Memory B cell (primary cell): ENCODE results near the gene GSTM1.
A peak's percentile ranks its signal among the peaks of the same experiment; 100 is the strongest.

ENCODE experiments used
- ATAC-seq: fragments of 150-1000 bp; cut with Tn5 transposase; 2 replicates; pipeline ENCODE4 v1.10.0; 2021; ENCODE audit warnings: low read depth, mild to moderate bottlenecking, moderate library complexity
- DNase-seq, 2 donors: peaks; one replicate each; pipeline ENCODE4 v3.0.0; 2022; ENCODE audit warnings: low spot score in 2 of 2
- H3K27ac Mint-ChIP-seq: one replicate; pipeline ENCODE4 v1.8.0; 2022; ENCODE audit warnings: mild to moderate bottlenecking, moderate library complexity, mixed read lengths
- H3K27me3 Mint-ChIP-seq: one replicate; pipeline ENCODE4 v1.8.0; 2022; ENCODE audit warnings: mixed read lengths
- H3K36me3 Mint-ChIP-seq: one replicate; pipeline ENCODE4 v1.8.0; 2022; ENCODE audit warnings: mild to moderate bottlenecking, mixed read lengths
- H3K4me1 Mint-ChIP-seq: one replicate; pipeline ENCODE4 v1.8.0; 2022; ENCODE audit warnings: mixed read lengths
- H3K4me3 Mint-ChIP-seq: one replicate; pipeline ENCODE4 v1.8.0; 2022; ENCODE audit warnings: mild to moderate bottlenecking, moderate library complexity, mixed read lengths
- H3K9me3 Mint-ChIP-seq: one replicate; pipeline ENCODE4 v1.8.0; 2022; ENCODE audit warnings: mixed read lengths

Gene GSTM1

DNA sequence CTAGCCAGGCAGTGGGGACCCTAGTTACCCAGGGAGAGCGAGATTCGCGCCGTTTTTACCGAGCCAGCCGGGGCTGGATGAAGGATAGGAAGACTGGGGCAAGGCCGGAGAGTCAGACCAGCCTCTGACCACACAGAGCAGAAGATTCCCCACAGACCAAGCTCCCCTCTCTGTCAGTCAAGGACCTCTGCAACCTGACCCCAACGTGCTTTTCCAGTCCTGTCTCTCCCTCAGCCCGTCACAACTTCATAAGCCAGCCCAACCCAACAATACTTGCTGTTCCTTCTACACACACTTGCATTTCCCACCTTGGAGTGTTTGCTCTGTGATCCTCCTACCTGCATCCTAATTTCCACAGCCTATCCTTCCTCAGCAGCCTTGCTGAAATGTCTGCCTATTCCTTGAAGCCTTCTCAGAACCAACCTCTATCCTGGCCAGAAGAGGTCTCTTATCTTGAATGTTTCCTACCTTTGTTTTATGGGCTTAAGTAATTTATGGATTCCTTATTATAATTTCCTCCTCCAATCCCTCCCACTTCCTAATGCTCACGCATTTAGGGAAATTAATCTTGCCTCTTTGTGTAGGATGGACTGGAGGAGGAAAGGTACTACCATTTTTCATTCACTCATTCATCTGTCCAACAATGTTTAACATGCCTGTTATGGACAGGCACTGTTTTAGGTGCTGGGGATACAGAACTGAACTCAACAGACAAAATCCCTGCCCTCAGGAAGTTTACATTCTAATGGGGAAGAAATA lies 53.2 kb downstream of the GSTM1 start, which contains the start of gene GSTM3:
TSS of gene GSTM3 (minus strand) at position 424 of the 759 bp plus-strand sequence. CDS start 751 bp downstream, outside the sequence.
- ATAC-seq (peak; percentile 19), DNase-seq (no peak)
- Mint-ChIP-seq H3K27me3 (peaks cover 16% of the 10 kb centered on the region), H3K4me1 (peaks cover 7% of the 10 kb centered on the region), H3K36me3 (no peaks in the 10 kb centered on the region), H3K9me3 (no peaks in the 10 kb centered on the region), H3K4me3 (peak within 1 kb of the TSS; percentile 81), H3K27ac (no peak within 1 kb of the TSS)
